Inflammatory macrophage treated with lipopolysaccharide for 4 hours (primary cell): ENCODE results near the gene CARD11.
A peak's percentile ranks its signal among the peaks of the same experiment; 100 is the strongest.

ENCODE experiments used
- DNase-seq: peaks from one replicate; pipeline ENCODE4 v3.0.0-alpha.2; 2020

Gene CARD11

GRCh38 chr7:2937701-2938513, 105.8 kb downstream of the CARD11 start:
- no peak for DNase-seq

GRCh38 chr7:2936891-2937580, 106.6 kb downstream of the CARD11 start:
- no peak for DNase-seq

- DNase-seq, result no peak
Measured at GRCh38 chr7:2936301-2936700, 107.4 kb downstream of the CARD11 start.

- DNase-seq, result no peak
Measured at GRCh38 chr7:2934984-2935740, 108.5 kb downstream of the CARD11 start.

- DNase-seq, result peak; percentile 71
Measured at GRCh38 chr7:2934211-2934731, 109.4 kb downstream of the CARD11 start.

GRCh38 chr7:2932402-2933251, 111.0 kb downstream of the CARD11 start:
- DNase-seq, result no peak

- no peak for DNase-seq
Measured at GRCh38 chr7:2931034-2931415, 112.6 kb downstream of the CARD11 start.

- no peak for DNase-seq
Measured at GRCh38 chr7:2930310-2931033, 113.2 kb downstream of the CARD11 start.

GRCh38 chr7:2929321-2930201, 114.1 kb downstream of the CARD11 start:
- no peak for DNase-seq

- no peak for DNase-seq
Measured at GRCh38 chr7:2928613-2929311, 114.9 kb downstream of the CARD11 start.

- no peak for DNase-seq
Measured at GRCh38 chr7:2928256-2928612, 115.4 kb downstream of the CARD11 start.

GRCh38 chr7:2927592-2927991, 116.1 kb downstream of the CARD11 start:
- no peak for DNase-seq

- DNase-seq, result no peak
Measured at GRCh38 chr7:2926896-2927405, 116.7 kb downstream of the CARD11 start.

GRCh38 chr7:2926120-2926895, 117.4 kb downstream of the CARD11 start:
- no peak for DNase-seq

GRCh38 chr7:2924866-2925840, 118.5 kb downstream of the CARD11 start:
- DNase-seq, result no peak

- DNase-seq, result no peak
Measured at GRCh38 chr7:2923886-2924574, 119.6 kb downstream of the CARD11 start.

- DNase-seq, result no peak
Measured at GRCh38 chr7:2923291-2923781, 120.3 kb downstream of the CARD11 start.
